Panc1 (cell line): Measurements from ENCODE around the gene EOLA2. TPM values are rescaled to one million over a fixed set of nuclear protein-coding genes. Genes with fewer than 3 reads are reported as not detected.
A peak's percentile ranks its signal among the peaks of the same experiment; 100 is the strongest.

Experiments
- ATAC-seq: fragments of 200-7000 bp; cut with Tn5 transposase; 2 replicates; pipeline ENCODE4 v1.9.1; 2020; ENCODE audit warnings: mild to moderate bottlenecking, moderate library complexity
- BruUV-seq: library from RNA; stranded (reverse); fragments of 400-500 nt; replicated peaks from 2 replicates; lab custom pipeline; 2021; lab: Mats Ljungman, UMichigan
- CTCF ChIA-PET: fragments of 300-600 bp; sonication (Branson Sonifier 250); formaldehyde crosslinking; loops from one replicate; lab custom pipeline; 2022; ENCODE audit warnings: antibody characterized with exemption; lab: Charles Lee
- POLR2A ChIA-PET: fragments of 300-600 bp; sonication (Branson Sonifier 250); formaldehyde crosslinking; loops from one replicate; lab custom pipeline; 2022; ENCODE audit warnings: antibody characterized with exemption; lab: Charles Lee
- DNase-seq: peaks from one replicate; pipeline ENCODE4 v3.0.0-alpha.2; 2010; ENCODE audit warnings: low read depth, low spot score
- H3K27ac ChIP-seq: 2 replicates; pipeline ENCODE4 v1.5.1; 2011; ENCODE audit warnings: mild to moderate bottlenecking, low read length, inconsistent platforms
- H3K27me3 ChIP-seq: fragments of 200-500 bp; sonication (Bioruptor generic); 2 replicates; pipeline ENCODE4 v1.6.0; 2014; ENCODE audit warnings: low read length, inconsistent platforms; ENCODE audit not compliant: control insufficient read depth, insufficient read depth
- H3K36me3 ChIP-seq: fragments of 200-500 bp; sonication (Bioruptor generic); 2 replicates; pipeline ENCODE4 v1.5.1; 2014; ENCODE audit warnings: inconsistent platforms, mild to moderate bottlenecking, low read length, moderate library complexity; ENCODE audit not compliant: control insufficient read depth, insufficient read depth
- H3K4me1 ChIP-seq: 2 replicates; pipeline ENCODE4 v1.5.1; 2011; ENCODE audit warnings: inconsistent platforms, mild to moderate bottlenecking, low read length, moderate library complexity; ENCODE audit not compliant: control insufficient read depth, insufficient read depth
- H3K4me3 ChIP-seq, 2 experiments: 2 replicates each; pipeline ENCODE4 v1.5.1; 2011 to 2012; ENCODE audit warnings: low read depth in 2 of 2, low read length in 2 of 2, mild to moderate bottlenecking in 2 of 2, inconsistent platforms in 1 of 2, moderate library complexity in 1 of 2
- H3K9me3 ChIP-seq: fragments of 200-500 bp; sonication (Bioruptor generic); 2 replicates; pipeline ENCODE4 v1.5.1; 2014; ENCODE audit warnings: low read depth, mild to moderate bottlenecking, inconsistent platforms, low read length, moderate library complexity; ENCODE audit not compliant: control insufficient read depth, insufficient read depth
- CTCF ChIP-seq: fragments of 450-650 bp; IDR thresholded peaks from 2 replicates; pipeline ENCODE4 v1.5.1; 2017; ENCODE audit warnings: mild to moderate bottlenecking
- POLR2AphosphoS5 ChIP-seq: IDR thresholded peaks from 2 replicates; pipeline ENCODE4 v1.6.1; 2012; ENCODE audit warnings: mild to moderate bottlenecking, low read depth, low read length, moderate library complexity
- REST ChIP-seq, 2 experiments: IDR thresholded peaks; 2 replicates each; pipeline ENCODE4 v1.6.1; 2011 to 2012; ENCODE audit warnings: low read depth in 2 of 2, control low read depth in 1 of 2, low read length in 1 of 2, mild to moderate bottlenecking in 1 of 2, moderate library complexity in 1 of 2; ENCODE audit not compliant: insufficient read depth in 1 of 2
- SIN3A ChIP-seq: IDR thresholded peaks from 2 replicates; pipeline ENCODE4 v1.6.1; 2012; ENCODE audit warnings: low read depth, mild to moderate bottlenecking, low read length, moderate library complexity, borderline replicate concordance; ENCODE audit not compliant: insufficient read depth
- TCF7L2 ChIP-seq: IDR thresholded peaks from 2 replicates; pipeline ENCODE4 v1.6.1; 2011; ENCODE audit warnings: mild to moderate bottlenecking, low read depth, low read length, inconsistent platforms
- in situ Hi-C: cut with HindIII; loops from 2 replicates; pipeline ENCODE4 v1.10.0; 2016; ENCODE audit warnings: low sequenced_read_pairs, low pct_unique_long_range_greater_than_20kb
- intact Hi-C: fragments of 100-400 bp; cut with micrococcal nuclease; formaldehyde crosslinking; loops from one replicate; pipeline ENCODE4 v1.10.0; 2022; ENCODE audit not compliant: unreplicated experiment
- total RNA-seq: library from RNA; stranded (reverse); gene quantifications from one replicate; pipeline ENCODE4 v1.2.1, GENCODE V29; 2021; ENCODE audit not compliant: unreplicated experiment

Gene EOLA2
- total RNA-seq, 1 experiment from 2014 or later, result 75.0 TPM

GRCh38 chrX:149950681-149951080, 12.4 kb upstream of the EOLA2 start:
- ATAC-seq (peak; percentile 74; the same call in 1 of the 2 replicates), DNase-seq (no peak)
- intact Hi-C loops (no loop called here), in situ Hi-C loops (no loop called here)
- TF ChIP-seq POLR2AphosphoS5, result no peak
- TF ChIP-seq SIN3A, result no peak
- no peak for TF ChIP-seq REST (IDR thresholded peaks at IDR 0.05; ENCODE audit: insufficient read depth in 1 of 2, low read depth in 2 of 2, low read length in 1 of 2)
- TF ChIP-seq CTCF, result peak; percentile 65
- Histone ChIP-seq H3K4me3 (no peak overlapping the region), H3K36me3 (no peaks in the 10 kb centered on the region; the same call in 1 of the 2 replicates), H3K27me3 (no peaks in the 10 kb centered on the region), H3K9me3 (no peaks in the 10 kb centered on the region), H3K27ac (no peak overlapping the region), H3K4me1 (no peaks in the 10 kb centered on the region)
- POLR2A ChIA-PET, result no interaction called here
- CTCF ChIA-PET, result interaction anchor here (1.0 kb wide), 1 partner anchor 413 kb away, joined by 3 read pairs; no protein-coding TSS in a partner anchor
- BruUV-seq, result no TSS peak

- POLR2A ChIA-PET, result no interaction called here
- H3K27me3 ChIP-seq, result no peaks in the 10 kb centered on the region
- in situ Hi-C loops (no loop called here), intact Hi-C loops (no loop called here)
- H3K4me3 ChIP-seq, result no peak overlapping the region
- CTCF ChIA-PET, result interaction anchor here (0.6 to 1.0 kb wide), 2 partner anchors 414 to 417 kb away, joined by 3 read pairs; no protein-coding TSS in a partner anchor
- DNase-seq, result no peak
- no peak overlapping the region for H3K27ac ChIP-seq
- H3K9me3 ChIP-seq, result no peaks in the 10 kb centered on the region
- no peaks in the 10 kb centered on the region for H3K4me1 ChIP-seq
- ATAC-seq, result no peak
- TF ChIP-seq CTCF (no peak), POLR2AphosphoS5 (no peak), REST (IDR thresholded peaks at IDR 0.05; ENCODE audit: insufficient read depth in 1 of 2, low read depth in 2 of 2, low read length in 1 of 2) (no peak), TCF7L2 (no peak), SIN3A (no peak)
- no TSS peak for BruUV-seq
- H3K36me3 ChIP-seq, result no peaks in the 10 kb centered on the region; the same call in 1 of the 2 replicates
These were observed 11.6 kb upstream of the EOLA2 start for GRCh38 chrX:149949743-149950436.
